Activated CD4-positive, CD25-positive, alpha-beta regulatory T cell treated with anti-CD3 and anti-CD28 coated beads, Interleukin-2, amount 50 U/mL, for 72 hours (primary cell): ENCODE results near the gene TPRA1.
A peak's percentile ranks its signal among the peaks of the same experiment; 100 is the strongest.

Experiments used
- DNase-seq: peaks from one replicate; pipeline ENCODE4 v3.0.0; 2021

TPRA1 gene

GRCh38 chr3:127590593-127591465 is at the start of gene TPRA1:
TSS of gene TPRA1 (minus strand) at chr3:127590733. CDS start at chr3:127580146, 10,587 bp downstream.
- DNase-seq: peak; percentile 86

GRCh38 chr3:127640042-127640355 is 49.5 kb upstream of the TPRA1 start:
- DNase-seq: no peak

GRCh38 chr3:127639173-127640041 is 48.9 kb upstream of the TPRA1 start:
- DNase-seq: no peak

- DNase-seq: no peak
Measured at GRCh38 chr3:127637971-127638370, 47.4 kb upstream of the TPRA1 start.

GRCh38 chr3:127637546-127637945 is 47.0 kb upstream of the TPRA1 start:
- no peak for DNase-seq

GRCh38 chr3:127634653-127635052 is 44.1 kb upstream of the TPRA1 start:
- DNase-seq: no peak

- DNase-seq: no peak
Measured at GRCh38 chr3:127632035-127632820, 41.7 kb upstream of the TPRA1 start.

- DNase-seq: no peak
Measured at GRCh38 chr3:127630811-127631714, 40.5 kb upstream of the TPRA1 start.

GRCh38 chr3:127629467-127630403 is 39.2 kb upstream of the TPRA1 start:
- DNase-seq: no peak

- DNase-seq: no peak
Measured at GRCh38 chr3:127628788-127629466, 38.4 kb upstream of the TPRA1 start, which contains the start of gene PODXL2. TSS of gene PODXL2 (plus strand) at chr3:127629185. CDS start at chr3:127629220, 35 bp downstream.

GRCh38 chr3:127628426-127628787 is 37.9 kb upstream of the TPRA1 start:
- no peak for DNase-seq

GRCh38 chr3:127625821-127626220 is 35.3 kb upstream of the TPRA1 start:
- no peak for DNase-seq

GRCh38 chr3:127624063-127624462 is 33.5 kb upstream of the TPRA1 start:
- DNase-seq: no peak

- DNase-seq: no peak
Measured at GRCh38 chr3:127622772-127623576, 32.4 kb upstream of the TPRA1 start.

GRCh38 chr3:127622031-127622430 is 31.5 kb upstream of the TPRA1 start:
- no peak for DNase-seq

- no peak for DNase-seq
Measured at GRCh38 chr3:127620637-127621375, 30.3 kb upstream of the TPRA1 start.

GRCh38 chr3:127618891-127619290 is 28.4 kb upstream of the TPRA1 start:
- no peak for DNase-seq

GRCh38 chr3:127616836-127617605 is 26.5 kb upstream of the TPRA1 start:
- DNase-seq: no peak
